H1 (cell line): Measurements from ENCODE around the gene ST6GALNAC2. TPM values are rescaled to one million over a fixed set of nuclear protein-coding genes. Genes with fewer than 3 reads are reported as not detected.

Experiments
- CTCF ChIA-PET: fragments of 300-600 bp; sonication (Branson Sonifier 250); formaldehyde crosslinking; loops from one replicate; lab custom pipeline; 2021; ENCODE audit not compliant: partially characterized antibody; lab: Charles Lee
- POLR2A ChIA-PET: fragments of 300-600 bp; sonication (Branson Sonifier 250); formaldehyde crosslinking; loops from one replicate; lab custom pipeline; 2021; ENCODE audit warnings: inconsistent platforms; ENCODE audit not compliant: partially characterized antibody; lab: Charles Lee
- DNase-seq, 2 experiments: peaks; one replicate each; pipeline versions ENCODE4 v3.0.0 to v3.0.0-alpha.2; 2010 to 2022; ENCODE audit warnings: low spot score in 2 of 2, low read depth in 1 of 2, mixed read lengths in 1 of 2
- FAIRE-seq: peaks from 2 replicates; lab custom pipeline; 2011; peaks lifted over from hg19 to GRCh38; lab: Jason Lieb, UNC
- H2AFZ ChIP-seq: 2 replicates; pipeline ENCODE4 v1.8.1; 2012; ENCODE audit warnings: low read length, inconsistent platforms
- H2AK5ac ChIP-seq: 2 replicates; pipeline ENCODE4 v1.6.1; 2013; ENCODE audit warnings: low read depth, low read length
- H2BK120ac ChIP-seq: replicated peaks from 2 replicates; pipeline ENCODE3; 2013; ENCODE audit warnings: low read depth, low read length, inconsistent platforms
- H2BK12ac ChIP-seq: 2 replicates; pipeline ENCODE4 v1.6.1; 2013; ENCODE audit warnings: low read depth, low read length
- H2BK15ac ChIP-seq: 2 replicates; pipeline ENCODE4 v1.6.1; 2013; ENCODE audit warnings: low read length
- H2BK20ac ChIP-seq: 2 replicates; pipeline ENCODE4 v1.6.1; 2013; ENCODE audit warnings: low read length
- H2BK5ac ChIP-seq: 2 replicates; pipeline ENCODE4 v1.6.1; 2013; ENCODE audit warnings: low read depth, low read length
- H3K14ac ChIP-seq: 2 replicates; pipeline ENCODE4 v1.6.1; 2013; ENCODE audit warnings: inconsistent platforms; ENCODE audit not compliant: insufficient read length
- H3K18ac ChIP-seq: 2 replicates; pipeline ENCODE4 v1.6.1; 2013; ENCODE audit warnings: low read length; ENCODE audit errors: extremely low read depth
- H3K23ac ChIP-seq: 2 replicates; pipeline ENCODE4 v1.6.1; 2013; ENCODE audit warnings: inconsistent platforms; ENCODE audit not compliant: insufficient read length
- H3K23me2 ChIP-seq: 2 replicates; pipeline ENCODE4 v1.6.1; 2013; ENCODE audit warnings: low read depth, low read length
- H3K27ac ChIP-seq: 2 replicates; pipeline ENCODE4 v1.6.1; 2011; ENCODE audit warnings: low read depth, low read length, inconsistent platforms
- H3K27me3 ChIP-seq, 4 experiments: replicated peaks in 1 of 4; 1 replicate in 1 of 4; 2 replicates in 3 of 4; pipeline versions ENCODE4 v1.6.1 to v1.8.1; 2011 to 2013; ENCODE audit warnings: low read length in 3 of 4, mild to moderate bottlenecking in 3 of 4, inconsistent platforms in 2 of 4, mixed read lengths in 2 of 4, moderate library complexity in 1 of 4; ENCODE audit not compliant: control insufficient read depth in 3 of 4, insufficient read depth in 3 of 4; ENCODE audit errors: extremely low read depth in 1 of 4
- H3K36me3 ChIP-seq, 4 experiments: 2 replicates each; pipeline versions ENCODE4 v1.6.1 to v1.8.1; 2011 to 2013; ENCODE audit warnings: mild to moderate bottlenecking in 4 of 4, low read length in 3 of 4, moderate library complexity in 2 of 4, control low read depth in 1 of 4, inconsistent platforms in 1 of 4; ENCODE audit not compliant: insufficient read depth in 4 of 4, control insufficient read depth in 2 of 4
- H3K4ac ChIP-seq: replicated peaks from 2 replicates; pipeline ENCODE3; 2013; ENCODE audit warnings: low read length, low read depth, mixed read lengths, inconsistent platforms; ENCODE audit not compliant: insufficient read length
- H3K4me1 ChIP-seq, 4 experiments: replicated peaks in 1 of 4; 1 replicate in 1 of 4; 2 replicates in 3 of 4; pipeline versions ENCODE4 v1.6.1 to v1.8.1; 2011 to 2013; ENCODE audit warnings: low read length in 3 of 4, inconsistent platforms in 2 of 4, mixed read lengths in 1 of 4; ENCODE audit not compliant: insufficient read depth in 4 of 4, control insufficient read depth in 3 of 4
- H3K4me2 ChIP-seq, 2 experiments: 2 replicates each; pipeline versions ENCODE4 v1.6.1 to v1.8.1; 2011 to 2013; ENCODE audit warnings: low read depth in 2 of 2, low read length in 2 of 2, control low read depth in 1 of 2, inconsistent platforms in 1 of 2, mild to moderate bottlenecking in 1 of 2; ENCODE audit not compliant: insufficient read depth in 1 of 2
- H3K4me3 ChIP-seq, 4 experiments: fragments of 200-600, 300-600 bp in 1 of 4; sonication (generic), shearing (Covaris generic), sonication (Bioruptor Twin) in 1 of 4; 2 replicates each; pipeline versions ENCODE4 v1.5.1 to v1.8.1; 2011 to 2016; ENCODE audit warnings: low read length in 4 of 4, low read depth in 3 of 4, control low read depth in 2 of 4, inconsistent platforms in 2 of 4, mild to moderate bottlenecking in 2 of 4, mixed read lengths in 1 of 4, moderate library complexity in 1 of 4; ENCODE audit not compliant: insufficient read depth in 2 of 4; ENCODE audit errors: extremely low read depth in 1 of 4
- H3K56ac ChIP-seq: replicated peaks from 2 replicates; pipeline ENCODE3; 2013; ENCODE audit warnings: low read depth, mild to moderate bottlenecking, mixed read lengths, low read length, inconsistent platforms; ENCODE audit not compliant: insufficient read length
- H3K79me1 ChIP-seq: 2 replicates; pipeline ENCODE4 v1.6.1; 2013; ENCODE audit warnings: low read depth, low read length, control low read depth
- H3K79me2 ChIP-seq, 2 experiments: 2 replicates each; pipeline versions ENCODE4 v1.6.1 to v1.8.1; 2012 to 2013; ENCODE audit warnings: low read length in 2 of 2, mild to moderate bottlenecking in 2 of 2, inconsistent platforms in 1 of 2; ENCODE audit not compliant: insufficient read depth in 2 of 2, control insufficient read depth in 1 of 2
- H3K9ac ChIP-seq, 4 experiments: replicated peaks in 1 of 4; 1 replicate in 1 of 4; 2 replicates in 3 of 4; pipeline versions ENCODE4 v1.6.1 to v1.8.1; 2011 to 2013; ENCODE audit warnings: low read depth in 3 of 4, low read length in 3 of 4, control low read depth in 2 of 4, mild to moderate bottlenecking in 2 of 4, moderate library complexity in 2 of 4, inconsistent platforms in 1 of 4; ENCODE audit errors: extremely low read depth in 1 of 4
- H3K9me3 ChIP-seq, 2 experiments: 2 replicates each; pipeline versions ENCODE4 v1.6.1 to v1.8.1; 2012 to 2013; ENCODE audit warnings: mild to moderate bottlenecking in 2 of 2, moderate library complexity in 2 of 2, control low read depth in 1 of 2, inconsistent platforms in 1 of 2, low read depth in 1 of 2, low read length in 1 of 2, mixed read lengths in 1 of 2; ENCODE audit not compliant: insufficient read depth in 2 of 2
- H4K20me1 ChIP-seq, 2 experiments: replicated peaks in 1 of 2; 2 replicates each; pipeline versions ENCODE3 to v1.8.1; 2011 to 2013; ENCODE audit warnings: inconsistent platforms in 2 of 2, low read length in 2 of 2, mild to moderate bottlenecking in 1 of 2; ENCODE audit not compliant: insufficient read depth in 2 of 2, control insufficient read depth in 1 of 2
- H4K5ac ChIP-seq: 2 replicates; pipeline ENCODE4 v1.6.1; 2013; ENCODE audit warnings: low read length, low read depth, mixed read lengths, inconsistent platforms; ENCODE audit not compliant: insufficient read length
- H4K8ac ChIP-seq: 2 replicates; pipeline ENCODE4 v1.8.0; 2013; ENCODE audit warnings: mild to moderate bottlenecking, moderate library complexity, low read length, inconsistent platforms; ENCODE audit not compliant: insufficient read depth; ENCODE audit errors: extremely low read depth
- H4K91ac ChIP-seq: replicated peaks from 2 replicates; pipeline ENCODE3; 2013; ENCODE audit warnings: low read length, mixed read lengths, inconsistent platforms; ENCODE audit not compliant: insufficient read length
- ASH2L ChIP-seq: fragments of 200-600, 300-600 bp; sonication (generic); IDR thresholded peaks from one replicate; pipeline ENCODE4 v1.7.1; 2017; ENCODE audit warnings: low read length
- POLR2AphosphoS5 ChIP-seq: IDR thresholded peaks from 2 replicates; pipeline ENCODE4 v1.6.1; 2011; ENCODE audit warnings: low read depth, low read length
- WGBS, 2 experiments: shearing (Covaris generic) in 1 of 2; methylation state at CpG; one replicate each; pipeline versions ENCODE4 v1.1.6 to v1.1.7; 2013 to 2015; ENCODE audit warnings: low lambda C conversion rate in 2 of 2, mixed read lengths in 2 of 2, inconsistent platforms in 1 of 2, low coverage in 1 of 2, missing lambda C conversion rate in 1 of 2; ENCODE audit not compliant: insufficient replicate concordance in 2 of 2, insufficient coverage in 1 of 2, insufficient read length in 1 of 2; ENCODE audit errors: extremely low coverage in 1 of 2, missing lambda C conversion rate in 1 of 2; 5-methylcytosine and 5-hydroxymethylcytosine counted together
- polyA plus RNA-seq, 7 experiments: library from polyadenylated mRNA; depleted of rRNA in 3 of 7; stranded (reverse) in 5 of 7; unstranded in 2 of 7; fragments of >200 nt in 5 of 7; fragments of 200-250 nt in 2 of 7; gene quantifications; 1 replicate in 5 of 7; 2 replicates in 1 of 7; 4 replicates in 1 of 7; pipeline versions ENCODE4 v1.2.1 to v1.2.3, GENCODE V29; 2011 to 2013; ENCODE audit warnings: missing spikeins in 2 of 7, mixed read lengths in 2 of 7
- total RNA-seq: library from RNA; stranded (reverse); fragmentation: NEBNext Ultra II Directional; extraction: Animal tissue kit (Norgen Biotek cat#: 25700); gene quantifications from 2 replicates; pipeline ENCODE4 v1.2.1, GENCODE V29; 2021

Gene ST6GALNAC2
- total and polyA plus RNA-seq, 2 of the 8 experiments (the other 6 are each of a cell fraction or from before 2014, with no cell fraction given) = 0.09 TPM; not detected in 1

- Histone ChIP-seq H4K8ac (no peak overlapping the region), H2AFZ (no peak overlapping the region), H3K18ac (no peak overlapping the region), H3K27me3 (no peaks in the 10 kb centered on the region; a peak in 2 of 7 replicates), H3K4me1 (peaks cover 0 to 7% (median 3%) of the 10 kb centered on the region in 4 experiments; a peak in 3 of 7 replicates), H4K91ac (no peak overlapping the region), H3K27ac (no peak overlapping the region), H2BK120ac (no peak overlapping the region), H3K36me3 (no peaks in the 10 kb centered on the region), H3K4me2 (no peak overlapping the region), H4K20me1 (no peaks in the 10 kb centered on the region), H2BK5ac (no peak overlapping the region), H3K4me3 (no peak overlapping the region), H4K5ac (no peak overlapping the region), H2AK5ac (no peak overlapping the region), H3K9me3 (no peaks in the 10 kb centered on the region), H3K9ac (no peak overlapping the region), H2BK15ac (no peak overlapping the region), H2BK12ac (no peak overlapping the region), H2BK20ac (0 out of 2 replicates have a peak overlapping the region, but pooled peaks have one; percentile 27), H3K79me1 (no peaks in the 10 kb centered on the region), H3K14ac (no peak overlapping the region), H3K56ac (no peak overlapping the region), H3K23me2 (no peaks in the 10 kb centered on the region), H3K4ac (no peak overlapping the region), H3K79me2 (no peaks in the 10 kb centered on the region), H3K23ac (no peak overlapping the region)
- FAIRE-seq (no peak), DNase-seq (no peak)
- ChIA-PET POLR2A (interaction anchor here (0.6 to 1.3 kb wide), 5 partner anchors 8 to 796 kb away, joined by 3 to 4 read pairs (median 4); no protein-coding TSS in a partner anchor), CTCF (interaction anchor here (0.8 to 5.3 kb wide), 9 partner anchors 9 to 115 kb away, joined by 3 to 35 read pairs (median 4); partner anchors contain the start of gene ST6GALNAC2)
- no peak for TF ChIP-seq ASH2L
- no peak for TF ChIP-seq POLR2AphosphoS5
- 86% methylated on average over 2 of the region's 2 CpGs; no CpG with 5 or more reads in 1 of the 2 experiments for WGBS, 2 experiments
Observed at GRCh38 chr17:76598004-76598439, 12.4 kb upstream of the ST6GALNAC2 start.
